Measurements from ENCODE around the gene ANO2. TPM values are rescaled to one million over a fixed set of nuclear protein-coding genes. Genes with fewer than 3 reads are reported as not detected.

ANO2 gene
- total RNA-seq, 2 experiments from 2014 or later, result not detected

- Mint-ChIP-seq H3K9me3 (no peaks in the 10 kb centered on the region), H3K4me1 (ENCODE audit: low read depth) (no peaks in the 10 kb centered on the region), H3K27ac (no peak overlapping the region), H3K27me3 (peaks cover 8% of the 10 kb centered on the region), H3K36me3 (no peaks in the 10 kb centered on the region), H3K4me3 (no peak overlapping the region)
- CTCF ChIA-PET, result no interaction called here
- intact Hi-C loops (cut with micrococcal nuclease), result no loop called here
- POLR2A ChIA-PET, result no interaction called here
- DNase-seq, result no peak
Observed at GRCh38 chr12:5923751-5924150, 21.3 kb downstream of the ANO2 start.

DNA sequence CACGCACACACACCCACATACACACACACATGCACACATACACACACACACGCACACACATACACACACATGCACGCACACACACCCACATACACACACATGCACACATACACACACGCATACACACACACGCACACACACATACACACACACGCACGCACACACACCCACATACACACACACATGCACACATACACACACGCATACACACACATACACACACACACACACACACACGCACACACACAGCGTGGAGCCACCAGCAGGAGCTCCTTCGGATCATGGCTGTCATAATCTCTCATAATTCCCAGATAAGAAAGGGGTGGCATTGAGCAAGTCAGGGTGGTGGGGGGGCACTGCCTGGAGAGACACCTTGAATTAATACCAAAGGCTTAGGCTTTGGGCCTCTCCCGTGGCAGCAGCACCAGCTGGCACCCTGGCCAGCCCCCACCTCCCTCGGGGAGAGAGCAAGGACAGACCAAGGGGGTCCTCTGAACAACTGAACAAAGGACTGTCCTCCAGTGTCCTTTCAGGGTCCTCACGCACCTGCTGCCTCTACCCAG lies 21.9 kb downstream of the ANO2 start:
- ChIA-PET CTCF (no interaction called here), POLR2A (no interaction called here)
- Mint-ChIP-seq H3K27me3 (peaks cover 8% of the 10 kb centered on the region), H3K4me1 (ENCODE audit: low read depth) (no peaks in the 10 kb centered on the region), H3K4me3 (no peak overlapping the region), H3K27ac (no peak overlapping the region), H3K36me3 (no peaks in the 10 kb centered on the region), H3K9me3 (no peaks in the 10 kb centered on the region)
- no peak for DNase-seq
- intact Hi-C loops (cut with micrococcal nuclease), result no loop called here

DNA sequence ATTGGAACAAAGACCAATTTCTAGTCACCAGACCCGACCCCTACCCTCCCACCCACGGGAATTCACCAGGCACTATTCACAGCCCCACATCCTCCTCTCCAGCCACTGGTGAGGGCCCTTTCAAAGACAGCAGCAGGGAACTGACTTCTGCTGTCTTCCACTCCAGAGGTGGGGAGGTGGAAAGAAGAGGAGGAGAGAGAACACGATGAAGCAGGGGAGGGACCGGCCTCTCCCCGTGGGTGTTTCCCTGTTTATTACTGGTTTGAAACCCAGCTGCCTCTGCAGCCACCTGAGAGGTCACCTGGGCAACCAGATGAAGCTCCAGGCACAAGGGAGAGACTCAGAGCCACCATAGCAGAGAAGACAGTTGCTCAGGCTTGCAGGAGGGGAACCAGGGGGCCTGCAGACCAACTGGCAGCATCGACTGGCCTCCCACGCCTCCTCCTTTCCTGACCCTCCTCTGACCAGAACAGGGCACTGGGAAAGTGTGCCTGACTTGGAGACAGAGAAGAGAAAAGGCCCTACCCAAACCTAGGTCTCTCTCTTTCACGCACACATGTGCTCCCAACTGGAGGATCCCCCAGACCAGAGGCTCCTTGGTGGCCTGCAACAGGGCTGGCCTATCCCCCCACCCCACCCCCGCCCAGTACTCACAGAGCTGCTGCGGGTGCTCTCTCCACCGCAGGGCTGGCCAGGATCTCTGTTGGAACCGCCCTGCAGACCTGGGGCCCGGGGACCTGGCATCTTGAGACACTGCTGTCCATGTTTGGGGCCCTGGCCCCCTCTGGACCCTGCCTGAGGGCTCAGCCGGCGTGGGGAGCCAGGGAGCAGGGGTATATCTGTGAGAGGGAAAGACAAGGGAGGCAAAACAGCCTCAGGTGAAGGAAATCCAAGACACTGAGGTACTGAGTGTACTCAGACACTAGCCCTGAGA lies 22.8 kb downstream of the ANO2 start:
- intact Hi-C loops (cut with micrococcal nuclease), result no loop called here
- CTCF ChIA-PET, result no interaction called here
- no peaks in the 10 kb centered on the region for H3K4me1 Mint-ChIP-seq (ENCODE audit: low read depth)
- no peak overlapping the region for H3K4me3 Mint-ChIP-seq
- peaks cover 8% of the 10 kb centered on the region for H3K27me3 Mint-ChIP-seq
- H3K36me3 Mint-ChIP-seq, result no peaks in the 10 kb centered on the region
- no peak for DNase-seq
- no peaks in the 10 kb centered on the region for H3K9me3 Mint-ChIP-seq
- no peak overlapping the region for H3K27ac Mint-ChIP-seq
- POLR2A ChIA-PET, result no interaction called here

GRCh38 chr12:5921027-5921909 lies 23.8 kb downstream of the ANO2 start:
- Mint-ChIP-seq H3K4me3 (no peak overlapping the region), H3K9me3 (no peaks in the 10 kb centered on the region), H3K27me3 (peaks cover 4% of the 10 kb centered on the region), H3K27ac (no peak overlapping the region), H3K4me1 (ENCODE audit: low read depth) (no peaks in the 10 kb centered on the region), H3K36me3 (no peaks in the 10 kb centered on the region)
- ChIA-PET POLR2A (no interaction called here), CTCF (no interaction called here)
- no peak for DNase-seq
- intact Hi-C loops (cut with micrococcal nuclease), result no loop called here

- Mint-ChIP-seq H3K4me1 (ENCODE audit: low read depth) (no peaks in the 10 kb centered on the region), H3K4me3 (no peak overlapping the region), H3K27ac (no peak overlapping the region), H3K9me3 (no peaks in the 10 kb centered on the region), H3K36me3 (no peaks in the 10 kb centered on the region), H3K27me3 (peaks cover 6% of the 10 kb centered on the region)
- intact Hi-C loops (cut with micrococcal nuclease), result no loop called here
- DNase-seq, result no peak
- POLR2A ChIA-PET, result no interaction called here
- CTCF ChIA-PET, result no interaction called here
Observed at GRCh38 chr12:5916785-5917290, 28.2 kb downstream of the ANO2 start.

GRCh38 chr12:5915511-5915910 lies 29.5 kb downstream of the ANO2 start:
- Mint-ChIP-seq H3K4me1 (ENCODE audit: low read depth) (no peaks in the 10 kb centered on the region), H3K27me3 (peaks cover 6% of the 10 kb centered on the region), H3K9me3 (no peaks in the 10 kb centered on the region), H3K27ac (no peak overlapping the region), H3K36me3 (no peaks in the 10 kb centered on the region), H3K4me3 (no peak overlapping the region)
- ChIA-PET CTCF (no interaction called here), POLR2A (no interaction called here)
- DNase-seq, result no peak
- intact Hi-C loops (cut with micrococcal nuclease), result no loop called here

DNA sequence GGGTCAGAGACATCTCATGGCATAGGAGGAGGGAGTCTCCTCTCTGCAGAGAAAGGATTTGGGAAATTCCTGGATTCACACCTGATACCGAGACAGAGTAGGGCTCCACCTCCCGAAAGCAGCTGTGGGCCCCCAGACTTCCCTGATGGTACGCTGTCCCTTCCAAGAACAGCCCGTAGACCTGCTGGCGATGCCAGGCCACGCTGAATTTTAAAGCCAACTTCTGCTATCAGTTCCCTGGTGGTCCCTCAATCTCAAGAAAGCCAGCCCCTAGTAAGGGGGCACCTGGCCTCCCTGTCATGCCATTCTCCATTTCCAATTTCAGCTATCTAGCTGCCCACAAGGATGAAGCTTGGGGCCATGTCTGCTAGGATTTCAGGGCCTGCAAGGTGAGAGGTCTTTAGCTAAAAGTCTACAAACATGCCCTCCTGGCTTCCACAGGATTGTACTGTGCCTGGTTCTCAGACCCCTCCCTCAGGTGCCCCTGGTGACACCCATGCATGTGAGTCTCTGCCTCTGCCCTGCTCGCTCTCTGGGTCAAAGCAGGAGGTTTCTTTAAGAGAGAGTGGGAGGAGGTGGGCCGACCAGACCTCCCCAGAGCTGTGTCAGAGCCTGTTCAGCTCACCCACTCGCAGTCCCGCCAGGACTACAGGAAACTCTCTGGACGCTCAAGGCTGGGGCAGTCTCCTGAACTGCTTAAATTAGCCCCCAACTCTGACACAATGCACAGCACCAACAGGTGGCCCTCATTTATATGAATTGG lies 30.5 kb downstream of the ANO2 start:
- Mint-ChIP-seq H3K27ac (no peak overlapping the region), H3K4me1 (ENCODE audit: low read depth) (no peaks in the 10 kb centered on the region), H3K4me3 (no peak overlapping the region), H3K9me3 (no peaks in the 10 kb centered on the region), H3K27me3 (peaks cover 3% of the 10 kb centered on the region), H3K36me3 (no peaks in the 10 kb centered on the region)
- ChIA-PET CTCF (no interaction called here), POLR2A (no interaction called here)
- intact Hi-C loops (cut with micrococcal nuclease), result no loop called here
- DNase-seq, result no peak

GRCh38 chr12:5913387-5913786 lies 31.7 kb downstream of the ANO2 start:
- Mint-ChIP-seq H3K27me3 (peaks cover 4% of the 10 kb centered on the region), H3K4me1 (ENCODE audit: low read depth) (no peaks in the 10 kb centered on the region), H3K4me3 (no peak overlapping the region), H3K27ac (no peak overlapping the region), H3K9me3 (no peaks in the 10 kb centered on the region), H3K36me3 (no peaks in the 10 kb centered on the region)
- intact Hi-C loops (cut with micrococcal nuclease), result no loop called here
- ChIA-PET POLR2A (no interaction called here), CTCF (no interaction called here)
- DNase-seq, result no peak

DNA sequence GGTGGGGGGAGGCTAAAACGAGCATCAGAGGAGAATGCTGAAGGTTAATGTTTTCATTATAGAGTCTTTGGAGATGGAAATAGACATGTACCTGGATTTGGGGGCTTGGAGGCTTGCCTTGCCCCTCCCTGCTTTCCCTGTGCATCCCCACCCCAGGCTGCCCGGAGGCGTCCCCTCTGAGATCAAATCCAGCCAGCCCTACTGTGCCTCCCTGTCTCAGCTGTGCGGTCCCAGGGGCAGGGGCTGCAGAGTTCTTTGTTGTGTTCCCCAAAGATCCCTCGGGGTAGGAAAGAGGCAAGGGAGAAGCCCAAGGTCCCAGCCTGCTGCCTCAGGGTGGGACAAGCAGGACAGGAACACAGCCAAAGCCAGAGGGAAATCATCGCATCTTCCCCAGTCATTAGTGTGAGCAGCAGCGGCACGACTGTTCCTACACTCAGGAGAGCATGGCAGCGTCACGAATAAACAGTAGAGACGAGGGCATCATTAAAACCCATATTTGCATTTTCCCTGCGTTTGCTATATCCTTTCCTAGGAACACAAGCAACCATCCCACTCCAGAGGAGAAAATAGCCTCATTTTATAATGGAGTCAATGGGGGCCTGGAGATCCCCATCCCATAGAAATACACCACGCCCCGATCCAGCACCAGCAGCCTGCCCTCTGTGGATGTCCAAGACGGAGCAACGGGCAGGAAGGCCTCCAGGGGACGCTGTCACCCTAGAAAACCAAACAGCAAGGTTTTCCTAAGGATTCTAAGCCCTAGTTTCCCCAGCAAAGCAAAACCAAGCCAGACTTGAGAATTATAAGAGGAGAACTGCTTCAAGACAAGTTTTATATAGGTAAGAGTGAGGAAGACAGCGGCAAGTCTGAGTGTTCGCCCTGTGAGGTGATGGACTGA lies 32.4 kb downstream of the ANO2 start:
- no peak overlapping the region for H3K4me3 Mint-ChIP-seq
- intact Hi-C loops (cut with micrococcal nuclease), result no loop called here
- CTCF ChIA-PET, result no interaction called here
- no peaks in the 10 kb centered on the region for H3K4me1 Mint-ChIP-seq (ENCODE audit: low read depth)
- peaks cover 4% of the 10 kb centered on the region for H3K27me3 Mint-ChIP-seq
- DNase-seq, result no peak
- no peaks in the 10 kb centered on the region for H3K36me3 Mint-ChIP-seq
- H3K27ac Mint-ChIP-seq, result no peak overlapping the region
- POLR2A ChIA-PET, result no interaction called here
- no peaks in the 10 kb centered on the region for H3K9me3 Mint-ChIP-seq

- no peak overlapping the region for H3K4me3 Mint-ChIP-seq
- no peaks in the 10 kb centered on the region for H3K9me3 Mint-ChIP-seq
- DNase-seq, result no peak
- no peaks in the 10 kb centered on the region for H3K4me1 Mint-ChIP-seq (ENCODE audit: low read depth)
- POLR2A ChIA-PET, result no interaction called here
- CTCF ChIA-PET, result no interaction called here
- H3K27ac Mint-ChIP-seq, result no peak overlapping the region
- H3K36me3 Mint-ChIP-seq, result no peaks in the 10 kb centered on the region
- peaks cover 4% of the 10 kb centered on the region for H3K27me3 Mint-ChIP-seq
- intact Hi-C loops (cut with micrococcal nuclease), result no loop called here
Observed at GRCh38 chr12:5912011-5912410, 33.0 kb downstream of the ANO2 start.

DNA sequence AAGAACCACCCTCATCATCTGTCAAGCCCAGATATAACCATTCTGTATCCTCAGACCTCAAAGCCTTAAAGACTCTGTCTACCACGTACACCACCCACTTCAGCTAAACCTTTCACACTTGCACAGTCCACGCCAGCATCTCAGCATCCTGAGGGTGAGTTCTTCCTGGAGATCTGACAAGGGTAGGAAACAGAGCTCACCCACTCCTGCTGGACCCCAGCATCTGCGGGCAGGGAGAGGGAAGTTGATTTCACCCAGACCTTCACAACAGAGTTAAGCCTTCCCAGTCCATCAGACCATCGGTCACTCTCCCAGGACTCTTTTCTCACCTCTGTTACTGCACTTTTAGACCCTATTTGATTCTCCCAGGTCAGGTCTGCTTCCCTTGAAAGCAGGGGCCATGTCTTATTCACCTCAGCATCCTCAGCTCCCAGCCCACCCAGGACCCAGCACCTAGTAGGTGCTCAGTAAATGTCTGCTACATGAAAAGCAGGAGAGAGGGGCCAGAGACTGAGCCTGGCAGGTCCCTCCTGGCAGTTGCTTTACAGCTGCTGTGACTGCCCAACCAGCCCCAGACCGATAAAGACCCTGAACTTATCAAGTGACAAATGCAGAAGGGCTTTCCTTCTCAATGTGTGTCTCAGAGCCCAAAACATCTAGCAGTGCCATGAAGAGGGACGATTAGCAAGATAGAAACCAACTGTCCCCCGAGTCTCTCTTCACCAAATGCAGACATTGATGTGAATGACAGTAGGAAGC lies 34.1 kb downstream of the ANO2 start:
- Mint-ChIP-seq H3K27ac (no peak overlapping the region), H3K27me3 (peaks cover 4% of the 10 kb centered on the region), H3K4me3 (no peak overlapping the region), H3K9me3 (no peaks in the 10 kb centered on the region), H3K4me1 (ENCODE audit: low read depth) (no peaks in the 10 kb centered on the region), H3K36me3 (no peaks in the 10 kb centered on the region)
- DNase-seq, result no peak
- ChIA-PET POLR2A (no interaction called here), CTCF (no interaction called here)
- intact Hi-C loops (cut with micrococcal nuclease), result no loop called here
